Measurements from ENCODE around the gene SLC23A1.

Gene SLC23A1

GRCh38 chr5:139393497-139394122 is 10.5 kb upstream of the SLC23A1 start:
- peak overlapping the region; percentile 49 for H3K4me3 ChIP-seq (ENCODE audit: low read length)
- DNase-seq (ENCODE audit: low read depth), result no peak
- no peak for TF ChIP-seq CTCF (conservative IDR thresholded peaks at IDR 0.05; ENCODE audit: low read length)

GRCh38 chr5:139392678-139393496 is 9.8 kb upstream of the SLC23A1 start:
- peak overlapping the region; percentile 49 for H3K4me3 ChIP-seq (ENCODE audit: low read length)
- DNase-seq (ENCODE audit: low read depth), result no peak

GRCh38 chr5:139392324-139392677 is 9.2 kb upstream of the SLC23A1 start:
- H3K4me3 ChIP-seq (ENCODE audit: low read length), result no peak overlapping the region; the same call in 1 of the 2 replicates
- DNase-seq (ENCODE audit: low read depth), result no peak
- TF ChIP-seq CTCF (conservative IDR thresholded peaks at IDR 0.05; ENCODE audit: low read length), result no peak

More at GRCh38 chr5:139392678-139393496, 9.8 kb upstream of the SLC23A1 start:
- TF ChIP-seq CTCF (conservative IDR thresholded peaks at IDR 0.05; ENCODE audit: low read length), result peak; percentile 48

- no peak overlapping the region for H3K4me3 ChIP-seq (ENCODE audit: low read length)
- DNase-seq (ENCODE audit: low read depth), result no peak
Measured at GRCh38 chr5:139391570-139392323, 8.7 kb upstream of the SLC23A1 start.

GRCh38 chr5:139390639-139391569 is 7.8 kb upstream of the SLC23A1 start:
- no peak overlapping the region for H3K4me3 ChIP-seq (ENCODE audit: low read length)
- DNase-seq (ENCODE audit: low read depth), result no peak
- no peak for TF ChIP-seq CTCF (conservative IDR thresholded peaks at IDR 0.05; ENCODE audit: low read length)

More at GRCh38 chr5:139391570-139392323, 8.7 kb upstream of the SLC23A1 start:
- no peak for TF ChIP-seq CTCF (conservative IDR thresholded peaks at IDR 0.05; ENCODE audit: low read length)

All from AG10803 (cell line).